Measurements from ENCODE around the gene PRSS27. TPM values are rescaled to one million over a fixed set of nuclear protein-coding genes. Genes with fewer than 3 reads are reported as not detected.
A peak's percentile ranks its signal among the peaks of the same experiment; 100 is the strongest.

The PRSS27 gene
- total RNA-seq, 2 donors from 2014 or later, result 2.1 TPM; not detected in 1

DNA sequence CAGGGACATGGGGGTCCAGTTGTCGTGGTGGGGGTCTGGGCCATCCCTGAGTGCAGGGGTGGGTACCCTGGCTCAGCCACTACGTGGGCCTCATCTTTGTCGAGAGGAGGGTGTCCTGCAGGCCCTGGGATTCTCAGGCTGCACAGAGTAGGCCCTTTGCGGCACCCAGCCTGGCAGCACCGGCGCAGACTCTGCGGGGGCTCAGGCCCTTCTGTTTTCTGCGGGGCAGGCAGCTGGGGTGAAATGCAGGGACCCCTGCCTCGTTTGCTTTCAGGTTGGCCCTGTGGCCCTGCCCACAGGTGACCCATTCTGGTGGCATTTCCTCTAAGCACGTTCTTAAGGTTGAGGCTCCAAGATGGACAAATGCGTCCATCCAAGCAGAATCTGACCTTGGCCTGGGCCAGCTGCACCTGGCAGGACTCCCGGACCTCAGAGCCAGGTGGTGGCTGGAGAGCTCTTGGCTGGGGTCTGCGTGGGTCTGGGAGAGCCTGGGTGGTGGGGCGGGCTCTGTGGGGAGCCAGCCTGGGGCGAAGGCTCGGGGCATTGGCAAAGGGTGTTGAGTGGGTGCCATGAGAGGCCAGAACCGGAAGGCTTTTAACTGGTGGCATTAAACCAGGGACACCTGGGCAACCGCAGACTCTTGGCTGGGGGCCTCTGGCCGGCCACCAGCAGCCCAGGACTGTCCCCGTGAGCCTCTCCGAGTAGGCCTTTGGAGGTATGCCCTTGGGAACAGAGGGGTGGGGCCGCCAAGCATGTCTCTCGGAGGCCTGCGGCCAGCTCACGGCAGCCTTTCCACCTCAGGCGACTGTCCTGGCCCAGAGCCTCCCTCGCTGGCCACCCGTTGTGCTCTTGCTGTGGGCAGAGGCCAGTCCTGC is 16.9 kb downstream of the PRSS27 start:
- intact Hi-C loops (cut with DNase I), result no loop called here
- peaks cover 11 to 22% of the 10 kb centered on the region in 2 donors for H3K36me3 ChIP-seq (replicated peaks in 1 of 2; ENCODE audit: insufficient read depth in 1 of 2, low read depth in 2 of 2)
- no peaks in the 10 kb centered on the region for H3K4me1 ChIP-seq
- TF ChIP-seq, protein P1, sequence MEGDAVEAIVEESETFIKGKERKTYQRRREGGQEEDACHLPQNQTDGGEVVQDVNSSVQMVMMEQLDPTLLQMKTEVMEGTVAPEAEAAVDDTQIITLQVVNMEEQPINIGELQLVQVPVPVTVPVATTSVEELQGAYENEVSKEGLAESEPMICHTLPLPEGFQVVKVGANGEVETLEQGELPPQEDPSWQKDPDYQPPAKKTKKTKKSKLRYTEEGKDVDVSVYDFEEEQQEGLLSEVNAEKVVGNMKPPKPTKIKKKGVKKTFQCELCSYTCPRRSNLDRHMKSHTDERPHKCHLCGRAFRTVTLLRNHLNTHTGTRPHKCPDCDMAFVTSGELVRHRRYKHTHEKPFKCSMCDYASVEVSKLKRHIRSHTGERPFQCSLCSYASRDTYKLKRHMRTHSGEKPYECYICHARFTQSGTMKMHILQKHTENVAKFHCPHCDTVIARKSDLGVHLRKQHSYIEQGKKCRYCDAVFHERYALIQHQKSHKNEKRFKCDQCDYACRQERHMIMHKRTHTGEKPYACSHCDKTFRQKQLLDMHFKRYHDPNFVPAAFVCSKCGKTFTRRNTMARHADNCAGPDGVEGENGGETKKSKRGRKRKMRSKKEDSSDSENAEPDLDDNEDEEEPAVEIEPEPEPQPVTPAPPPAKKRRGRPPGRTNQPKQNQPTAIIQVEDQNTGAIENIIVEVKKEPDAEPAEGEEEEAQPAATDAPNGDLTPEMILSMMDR (IDR thresholded peaks at IDR 0.05), result no peak
- no peak for TF ChIP-seq POLR2A (IDR thresholded peaks at IDR 0.05)
- DNase-seq (peak in 1 of 4 donors; percentile 28), ATAC-seq (no peak)
- H3K9me3 ChIP-seq, result no peaks in the 10 kb centered on the region
- no peak overlapping the region for H3K4me3 ChIP-seq
- no peak overlapping the region for H3K27ac ChIP-seq
- WGBS, 2 donors, result 66 to 82% methylated on average over 6 to 27 of the region's 28 CpGs
- no peaks in the 10 kb centered on the region for H3K27me3 ChIP-seq

DNA sequence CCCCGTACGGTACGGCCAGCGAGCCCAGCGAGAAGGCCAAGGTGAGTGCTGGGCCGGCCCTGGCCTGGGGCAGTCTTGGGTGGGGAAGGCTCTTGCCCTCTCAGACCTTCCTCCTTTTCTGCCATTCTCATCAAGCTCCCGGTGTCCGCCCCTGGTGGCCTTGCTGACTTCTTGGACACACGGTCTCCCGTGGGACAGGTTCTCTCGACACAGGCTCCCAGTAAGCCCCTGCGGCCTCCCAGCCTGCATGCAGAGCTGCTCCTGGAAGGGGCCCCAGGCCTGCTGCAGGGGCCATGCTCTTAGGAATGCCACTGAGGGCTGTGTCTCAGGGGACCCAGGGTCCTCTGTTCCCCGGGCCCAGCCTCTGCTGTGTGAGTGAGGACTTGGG is 17.6 kb downstream of the PRSS27 start:
- Histone ChIP-seq H3K27ac (no peak overlapping the region), H3K27me3 (no peaks in the 10 kb centered on the region), H3K4me1 (no peaks in the 10 kb centered on the region), H3K9me3 (no peaks in the 10 kb centered on the region), H3K36me3 (replicated peaks in 1 of 2; ENCODE audit: insufficient read depth in 1 of 2, low read depth in 2 of 2) (peaks cover 8 to 19% of the 10 kb centered on the region in 2 donors), H3K4me3 (no peak overlapping the region)
- WGBS, 2 donors, result 91 to 95% methylated on average over 9 to 12 of the region's 13 CpGs
- TF ChIP-seq, protein P1 (IDR thresholded peaks at IDR 0.05), result no peak
- no peak for TF ChIP-seq POLR2A (IDR thresholded peaks at IDR 0.05)
- intact Hi-C loops (cut with DNase I), result no loop called here
- ATAC-seq (no peak), DNase-seq (no peak)

DNA sequence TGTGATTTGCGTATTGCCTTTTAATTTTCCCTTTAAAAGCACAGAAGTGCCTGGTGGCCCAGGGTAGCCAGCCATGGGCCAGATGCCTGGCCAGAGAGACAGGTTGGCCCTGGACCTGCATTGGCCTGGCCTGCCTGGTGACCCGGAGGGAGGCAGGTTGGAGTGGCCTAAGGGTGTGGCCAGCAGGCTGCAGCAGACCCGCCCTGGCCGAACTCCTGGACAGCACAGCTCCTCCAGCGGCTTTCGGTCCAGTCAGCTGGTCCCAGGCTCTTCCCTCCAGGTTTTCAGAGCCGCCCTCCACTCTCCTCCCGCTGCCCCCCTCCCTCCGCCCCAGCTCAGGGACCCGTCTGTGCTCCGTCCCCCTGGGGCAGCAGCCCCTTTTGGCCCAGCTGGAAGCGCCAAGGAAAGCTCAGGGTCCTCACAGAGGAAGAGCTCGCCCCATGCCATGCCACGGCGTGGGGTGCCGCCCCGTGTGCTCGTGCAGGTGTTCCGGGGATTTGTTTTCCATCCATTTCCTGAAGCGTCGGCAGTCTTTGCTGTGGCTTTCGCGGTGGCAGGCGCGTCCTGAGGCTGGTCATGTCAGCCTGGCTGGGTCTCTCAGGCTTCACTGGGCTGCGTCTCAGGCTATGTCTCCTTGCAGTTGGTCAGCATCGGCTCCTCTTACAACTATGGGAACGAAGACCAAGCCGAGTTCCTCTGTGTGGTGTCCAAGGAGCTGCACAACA is 18.1 kb downstream of the PRSS27 start:
- Histone ChIP-seq H3K4me1 (no peaks in the 10 kb centered on the region), H3K9me3 (no peaks in the 10 kb centered on the region), H3K36me3 (replicated peaks in 1 of 2; ENCODE audit: insufficient read depth in 1 of 2, low read depth in 2 of 2) (peaks cover 8 to 22% of the 10 kb centered on the region in 2 donors), H3K27me3 (no peaks in the 10 kb centered on the region), H3K4me3 (no peak overlapping the region), H3K27ac (no peak overlapping the region)
- DNase-seq, result no peak
- no peak for TF ChIP-seq POLR2A (IDR thresholded peaks at IDR 0.05)
- TF ChIP-seq, protein P1 (IDR thresholded peaks at IDR 0.05), result no peak
- ATAC-seq, result no peak
- WGBS, 2 donors, result 88 to 93% methylated on average over 15 to 29 of the region's 29 CpGs
- intact Hi-C loops (cut with DNase I), result no loop called here

DNA sequence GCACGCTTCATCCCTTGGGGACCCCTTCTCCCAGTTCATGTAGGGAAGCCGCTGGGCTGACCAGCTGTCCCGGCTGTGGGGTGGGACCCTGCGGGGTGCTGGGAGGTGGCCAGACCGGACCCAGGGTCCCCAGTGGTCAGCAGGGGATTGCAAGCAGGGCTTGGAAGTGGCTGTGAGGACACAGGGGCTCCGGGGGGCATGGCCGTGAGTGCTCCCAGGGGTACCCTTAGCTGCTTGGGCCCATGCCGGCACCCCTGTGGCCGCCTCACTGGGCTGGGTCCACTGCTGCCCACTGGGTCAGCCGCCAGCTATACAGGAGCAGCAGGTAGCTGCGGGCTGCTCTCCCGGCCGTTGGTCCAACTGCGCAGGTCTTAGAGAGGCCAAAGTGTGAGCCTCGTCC is 18.8 kb downstream of the PRSS27 start:
- DNase-seq (no peak), ATAC-seq (no peak)
- no peaks in the 10 kb centered on the region for H3K4me1 ChIP-seq
- H3K4me3 ChIP-seq, result no peak overlapping the region
- TF ChIP-seq, protein P1 (IDR thresholded peaks at IDR 0.05), result no peak
- TF ChIP-seq POLR2A (IDR thresholded peaks at IDR 0.05), result no peak
- intact Hi-C loops (cut with DNase I), result no loop called here
- no peaks in the 10 kb centered on the region for H3K27me3 ChIP-seq
- H3K9me3 ChIP-seq, result no peaks in the 10 kb centered on the region
- no peak overlapping the region for H3K27ac ChIP-seq
- H3K36me3 ChIP-seq (replicated peaks in 1 of 2; ENCODE audit: insufficient read depth in 1 of 2, low read depth in 2 of 2), result peaks cover 8 to 22% of the 10 kb centered on the region in 2 donors
- WGBS, 2 donors, result 86 to 96% methylated on average over 6 to 15 of the region's 15 CpGs
